Endometrial microvascular endothelial cells (primary cell): ENCODE data around the gene OAT. TPM values are rescaled to one million over a fixed set of nuclear protein-coding genes. Genes with fewer than 3 reads are reported as not detected.

Source experiments
- in situ Hi-C: cut with HindIII; loops from 2 replicates; pipeline ENCODE4 v1.10.0; 2017; ENCODE audit warnings: low sequenced_read_pairs, low pct_unique_long_range_greater_than_20kb; ENCODE audit errors: inconsistent ontology term
- total RNA-seq: library from RNA; depleted of rRNA; stranded (reverse); fragments of >200 nt; gene quantifications from one replicate; pipeline ENCODE4 v1.2.3, GENCODE V29; 2015; ENCODE audit errors: inconsistent ontology term

The OAT gene
- total RNA-seq, 1 donor from 2014 or later, result 142 TPM

GRCh38 chr10:124369066-124369465, 49.7 kb downstream of the OAT start:
- in situ Hi-C loops, result no loop called here

GRCh38 chr10:124367936-124368335, 50.8 kb downstream of the OAT start:
- in situ Hi-C loops, result no loop called here

- in situ Hi-C loops, result no loop called here
These were observed 51.3 kb downstream of the OAT start for GRCh38 chr10:124367414-124367813.

- in situ Hi-C loops, result no loop called here
These were observed 51.9 kb downstream of the OAT start for GRCh38 chr10:124366825-124367224.

- in situ Hi-C loops, result no loop called here
These were observed 52.4 kb downstream of the OAT start for GRCh38 chr10:124366343-124366742.

GRCh38 chr10:124364674-124365073, 54.0 kb downstream of the OAT start:
- in situ Hi-C loops, result no loop called here

- in situ Hi-C loops, result no loop called here
These were observed 56.2 kb downstream of the OAT start for GRCh38 chr10:124362568-124362967.

GRCh38 chr10:124359336-124359832, 59.3 kb downstream of the OAT start:
- in situ Hi-C loops, result no loop called here

GRCh38 chr10:124357561-124357885, 61.2 kb downstream of the OAT start:
- in situ Hi-C loops, result no loop called here

GRCh38 chr10:124356701-124357560, 61.8 kb downstream of the OAT start:
- in situ Hi-C loops, result no loop called here

GRCh38 chr10:124354411-124355382, 64.0 kb downstream of the OAT start:
- in situ Hi-C loops, result no loop called here

GRCh38 chr10:124353896-124354295, 64.8 kb downstream of the OAT start:
- in situ Hi-C loops, result no loop called here

GRCh38 chr10:124353091-124353815, 65.5 kb downstream of the OAT start:
- in situ Hi-C loops, result no loop called here

GRCh38 chr10:124351481-124352220, 67.1 kb downstream of the OAT start:
- in situ Hi-C loops, result no loop called here

GRCh38 chr10:124350806-124351205, 67.9 kb downstream of the OAT start:
- in situ Hi-C loops, result no loop called here

- in situ Hi-C loops, result no loop called here
These were observed 68.8 kb downstream of the OAT start for GRCh38 chr10:124349996-124350280.

GRCh38 chr10:124349231-124349995, 69.3 kb downstream of the OAT start:
- in situ Hi-C loops, result no loop called here

- in situ Hi-C loops, result no loop called here
These were observed 69.9 kb downstream of the OAT start for GRCh38 chr10:124348801-124349200.
